HepG2 (cell line): ENCODE measurements around the gene BPHL.

Experiments
- HMG20A ChIP-seq: IDR thresholded peaks from 2 replicates; pipeline ENCODE4 v1.6.1; 2016; ENCODE audit warnings: borderline replicate concordance
- HMG20B ChIP-seq: conservative IDR thresholded peaks from 2 replicates; pipeline ENCODE4 v1.6.1; 2016; ENCODE audit warnings: missing genetic modification reagents, missing compliant biosample characterization
- KDM6A ChIP-seq: IDR thresholded peaks from 2 replicates; pipeline ENCODE4 v1.6.1; 2016; ENCODE audit warnings: low read depth
- MLX ChIP-seq: IDR thresholded peaks from 2 replicates; pipeline ENCODE4 v1.6.1; 2016
- NAIF1 ChIP-seq: sonication (generic); formaldehyde crosslinking; IDR thresholded peaks from 2 replicates; pipeline ENCODE4 v1.5.0; 2020; ENCODE audit warnings: mild to moderate bottlenecking, missing genetic modification reagents, borderline replicate concordance
- POLR2A ChIP-seq, 2 experiments: IDR thresholded peaks; 2 replicates each; pipeline ENCODE4 v1.6.1; 2011; ENCODE audit warnings: low read depth in 2 of 2, low read length in 2 of 2, mild to moderate bottlenecking in 1 of 2, moderate library complexity in 1 of 2; ENCODE audit not compliant: insufficient read depth in 1 of 2
- SP1 ChIP-seq, 2 experiments: fragments of 450-650 bp in 1 of 2; sonication (generic) in 1 of 2; formaldehyde crosslinking in 1 of 2; IDR thresholded peaks; 2 replicates each; pipeline versions ENCODE4 v1.4.0 to v1.6.1; 2016 to 2020; ENCODE audit warnings: missing genetic modification reagents in 1 of 2
- TERF1 ChIP-seq: sonication (generic); formaldehyde crosslinking; IDR thresholded peaks from 2 replicates; pipeline ENCODE4 v1.8.0; 2022; ENCODE audit warnings: mild to moderate bottlenecking, missing genetic modification reagents, moderate library complexity
- ZNF12 ChIP-seq: sonication (generic); formaldehyde crosslinking; IDR thresholded peaks from 2 replicates; pipeline ENCODE4 v1.5.0; 2020; ENCODE audit warnings: missing genetic modification reagents
- ZNF512 ChIP-seq: sonication (generic); formaldehyde crosslinking; IDR thresholded peaks from 2 replicates; pipeline ENCODE4 v1.4.0; 2020; ENCODE audit warnings: mild to moderate bottlenecking, missing genetic modification reagents
- ZNF557 ChIP-seq: sonication (generic); formaldehyde crosslinking; IDR thresholded peaks from 2 replicates; pipeline ENCODE4 v1.4.0; 2020; ENCODE audit warnings: missing genetic modification reagents
- TF ChIP-seq, protein P1 (sequence below): sonication (generic); formaldehyde crosslinking; IDR thresholded peaks from 2 replicates; pipeline ENCODE4 v1.5.0; 2020; ENCODE audit warnings: mild to moderate bottlenecking, missing genetic modification reagents, moderate library complexity
- TF ChIP-seq, protein P2 (sequence below): sonication (generic); formaldehyde crosslinking; IDR thresholded peaks from 2 replicates; pipeline ENCODE4 v1.4.0; 2020; ENCODE audit warnings: missing genetic modification reagents

- TF ChIP-seq ZNF12 (CRISPR knock-in tag) (no peak), ZNF557 (no peak), ZNF512 (no peak), SP1 (IDR thresholded peaks at IDR 0.05) (no peak), SP1 (CRISPR knock-in tag; IDR thresholded peaks at IDR 0.05) (no peak), MLX (no peak), HMG20B (CRISPR knock-in tag) (no peak), NAIF1 (no peak), TERF1 (CRISPR knock-in tag) (no peak), POLR2A (IDR thresholded peaks at IDR 0.05; ENCODE audit: insufficient read depth in 1 of 2, low read depth in 2 of 2, low read length in 2 of 2) (no peak), HMG20A (CRISPR knock-in tag) (no peak), KDM6A (no peak)
- TF ChIP-seq, protein P1, sequence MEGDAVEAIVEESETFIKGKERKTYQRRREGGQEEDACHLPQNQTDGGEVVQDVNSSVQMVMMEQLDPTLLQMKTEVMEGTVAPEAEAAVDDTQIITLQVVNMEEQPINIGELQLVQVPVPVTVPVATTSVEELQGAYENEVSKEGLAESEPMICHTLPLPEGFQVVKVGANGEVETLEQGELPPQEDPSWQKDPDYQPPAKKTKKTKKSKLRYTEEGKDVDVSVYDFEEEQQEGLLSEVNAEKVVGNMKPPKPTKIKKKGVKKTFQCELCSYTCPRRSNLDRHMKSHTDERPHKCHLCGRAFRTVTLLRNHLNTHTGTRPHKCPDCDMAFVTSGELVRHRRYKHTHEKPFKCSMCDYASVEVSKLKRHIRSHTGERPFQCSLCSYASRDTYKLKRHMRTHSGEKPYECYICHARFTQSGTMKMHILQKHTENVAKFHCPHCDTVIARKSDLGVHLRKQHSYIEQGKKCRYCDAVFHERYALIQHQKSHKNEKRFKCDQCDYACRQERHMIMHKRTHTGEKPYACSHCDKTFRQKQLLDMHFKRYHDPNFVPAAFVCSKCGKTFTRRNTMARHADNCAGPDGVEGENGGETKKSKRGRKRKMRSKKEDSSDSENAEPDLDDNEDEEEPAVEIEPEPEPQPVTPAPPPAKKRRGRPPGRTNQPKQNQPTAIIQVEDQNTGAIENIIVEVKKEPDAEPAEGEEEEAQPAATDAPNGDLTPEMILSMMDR (CRISPR knock-in tag): no peak
- TF ChIP-seq, protein P2, sequence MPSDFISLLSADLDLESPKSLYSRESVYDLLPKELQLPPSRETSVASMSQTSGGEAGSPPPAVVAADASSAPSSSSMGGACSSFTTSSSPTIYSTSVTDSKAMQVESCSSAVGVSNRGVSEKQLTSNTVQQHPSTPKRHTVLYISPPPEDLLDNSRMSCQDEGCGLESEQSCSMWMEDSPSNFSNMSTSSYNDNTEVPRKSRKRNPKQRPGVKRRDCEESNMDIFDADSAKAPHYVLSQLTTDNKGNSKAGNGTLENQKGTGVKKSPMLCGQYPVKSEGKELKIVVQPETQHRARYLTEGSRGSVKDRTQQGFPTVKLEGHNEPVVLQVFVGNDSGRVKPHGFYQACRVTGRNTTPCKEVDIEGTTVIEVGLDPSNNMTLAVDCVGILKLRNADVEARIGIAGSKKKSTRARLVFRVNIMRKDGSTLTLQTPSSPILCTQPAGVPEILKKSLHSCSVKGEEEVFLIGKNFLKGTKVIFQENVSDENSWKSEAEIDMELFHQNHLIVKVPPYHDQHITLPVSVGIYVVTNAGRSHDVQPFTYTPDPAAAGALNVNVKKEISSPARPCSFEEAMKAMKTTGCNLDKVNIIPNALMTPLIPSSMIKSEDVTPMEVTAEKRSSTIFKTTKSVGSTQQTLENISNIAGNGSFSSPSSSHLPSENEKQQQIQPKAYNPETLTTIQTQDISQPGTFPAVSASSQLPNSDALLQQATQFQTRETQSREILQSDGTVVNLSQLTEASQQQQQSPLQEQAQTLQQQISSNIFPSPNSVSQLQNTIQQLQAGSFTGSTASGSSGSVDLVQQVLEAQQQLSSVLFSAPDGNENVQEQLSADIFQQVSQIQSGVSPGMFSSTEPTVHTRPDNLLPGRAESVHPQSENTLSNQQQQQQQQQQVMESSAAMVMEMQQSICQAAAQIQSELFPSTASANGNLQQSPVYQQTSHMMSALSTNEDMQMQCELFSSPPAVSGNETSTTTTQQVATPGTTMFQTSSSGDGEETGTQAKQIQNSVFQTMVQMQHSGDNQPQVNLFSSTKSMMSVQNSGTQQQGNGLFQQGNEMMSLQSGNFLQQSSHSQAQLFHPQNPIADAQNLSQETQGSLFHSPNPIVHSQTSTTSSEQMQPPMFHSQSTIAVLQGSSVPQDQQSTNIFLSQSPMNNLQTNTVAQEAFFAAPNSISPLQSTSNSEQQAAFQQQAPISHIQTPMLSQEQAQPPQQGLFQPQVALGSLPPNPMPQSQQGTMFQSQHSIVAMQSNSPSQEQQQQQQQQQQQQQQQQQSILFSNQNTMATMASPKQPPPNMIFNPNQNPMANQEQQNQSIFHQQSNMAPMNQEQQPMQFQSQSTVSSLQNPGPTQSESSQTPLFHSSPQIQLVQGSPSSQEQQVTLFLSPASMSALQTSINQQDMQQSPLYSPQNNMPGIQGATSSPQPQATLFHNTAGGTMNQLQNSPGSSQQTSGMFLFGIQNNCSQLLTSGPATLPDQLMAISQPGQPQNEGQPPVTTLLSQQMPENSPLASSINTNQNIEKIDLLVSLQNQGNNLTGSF (CRISPR knock-in tag): no peak
Measured at GRCh38 chr6:3144571-3144970, 26.1 kb downstream of the BPHL start.
